ENCODE results near the gene SNRPF. TPM values are rescaled to one million over a fixed set of nuclear protein-coding genes. Genes with fewer than 3 reads are reported as not detected.
"Not testable (repeated sequence)": the region's sequence is repeated elsewhere in the genome, so short reads cannot be mapped to it uniquely, and the experiment has no call there.

The SNRPF gene
- total RNA-seq, 2 experiments from 2014 or later, result 57.4 to 59.9 TPM

- CTCF ChIA-PET, result no interaction called here
These were observed 21.3 kb upstream of the SNRPF start for GRCh38 chr12:95837240-95838038.

GRCh38 chr12:95838125-95838524 lies 20.6 kb upstream of the SNRPF start:
- peaks cover 11% of the 10 kb centered on the region for H3K27me3 Mint-ChIP-seq (ENCODE audit: low read depth)
- H3K9me3 Mint-ChIP-seq, result no peaks in the 10 kb centered on the region
- intact Hi-C loops (cut with micrococcal nuclease), result no loop called here
- H3K4me3 Mint-ChIP-seq, result no peak overlapping the region
- DNase-seq, result peak; percentile 14
- peaks cover 5% of the 10 kb centered on the region for H3K4me1 Mint-ChIP-seq (ENCODE audit: low read depth)
- no peak overlapping the region for H3K27ac Mint-ChIP-seq
- no peaks in the 10 kb centered on the region for H3K36me3 Mint-ChIP-seq (ENCODE audit: low read depth)
- CTCF ChIA-PET, result no interaction called here

More at GRCh38 chr12:95837240-95838038, 21.3 kb upstream of the SNRPF start:
- peaks cover 5% of the 10 kb centered on the region for H3K4me1 Mint-ChIP-seq (ENCODE audit: low read depth)
- intact Hi-C loops (cut with micrococcal nuclease), result no loop called here
- H3K36me3 Mint-ChIP-seq (ENCODE audit: low read depth), result no peaks in the 10 kb centered on the region
- no peak overlapping the region for H3K4me3 Mint-ChIP-seq
- peaks cover 11% of the 10 kb centered on the region for H3K27me3 Mint-ChIP-seq (ENCODE audit: low read depth)
- H3K9me3 Mint-ChIP-seq, result no peaks in the 10 kb centered on the region
- DNase-seq, result no peak
- H3K27ac Mint-ChIP-seq, result no peak overlapping the region

- DNase-seq; H3K9me3 Mint-ChIP-seq; H3K4me1 Mint-ChIP-seq (ENCODE audit: low read depth); H3K36me3 Mint-ChIP-seq (ENCODE audit: low read depth); H3K27ac Mint-ChIP-seq; CTCF ChIA-PET; H3K4me3 Mint-ChIP-seq; intact Hi-C loops (cut with micrococcal nuclease): not testable (repeated sequence)
- H3K27me3 Mint-ChIP-seq (ENCODE audit: low read depth), result peaks cover 11% of the 10 kb centered on the region
These were observed 16.3 kb upstream of the SNRPF start for GRCh38 chr12:95842426-95842825.

- H3K36me3 Mint-ChIP-seq (ENCODE audit: low read depth), result no peaks in the 10 kb centered on the region
- H3K4me3 Mint-ChIP-seq, result no peak overlapping the region
- peak; percentile 45 for DNase-seq
- CTCF ChIA-PET, result no interaction called here
- H3K27me3 Mint-ChIP-seq (ENCODE audit: low read depth), result peaks cover 8% of the 10 kb centered on the region
- H3K4me1 Mint-ChIP-seq (ENCODE audit: low read depth), result no peaks in the 10 kb centered on the region
- H3K27ac Mint-ChIP-seq, result no peak overlapping the region
- intact Hi-C loops (cut with micrococcal nuclease), result no loop called here
- H3K9me3 Mint-ChIP-seq, result no peaks in the 10 kb centered on the region
These were observed 10.0 kb upstream of the SNRPF start for GRCh38 chr12:95848575-95849388.

- no peaks in the 10 kb centered on the region for H3K36me3 Mint-ChIP-seq (ENCODE audit: low read depth)
- peaks cover 4% of the 10 kb centered on the region for H3K27me3 Mint-ChIP-seq (ENCODE audit: low read depth)
- CTCF ChIA-PET, result no interaction called here
- DNase-seq, result no peak
- H3K4me1 Mint-ChIP-seq (ENCODE audit: low read depth), result no peaks in the 10 kb centered on the region
- intact Hi-C loops (cut with micrococcal nuclease), result loop anchor here (10.0 kb wide), 3 partner anchors 377 to 633 kb away; partner anchors contain the start of genes CDK17, CFAP54 and METAP2
- H3K27ac Mint-ChIP-seq, result no peak overlapping the region
- H3K4me3 Mint-ChIP-seq, result no peak overlapping the region
- H3K9me3 Mint-ChIP-seq, result no peaks in the 10 kb centered on the region
These were observed 7.1 kb upstream of the SNRPF start for GRCh38 chr12:95851606-95852005.

- Mint-ChIP-seq H3K9me3 (no peaks in the 10 kb centered on the region), H3K27ac (no peak overlapping the region), H3K27me3 (ENCODE audit: low read depth) (peaks cover 4% of the 10 kb centered on the region), H3K4me3 (no peak overlapping the region), H3K36me3 (ENCODE audit: low read depth) (no peaks in the 10 kb centered on the region), H3K4me1 (ENCODE audit: low read depth) (no peaks in the 10 kb centered on the region)
- CTCF ChIA-PET, result no interaction called here
- no peak for DNase-seq
- intact Hi-C loops (cut with micrococcal nuclease), result loop anchor here (10.0 kb wide), 3 partner anchors 377 to 633 kb away; partner anchors contain the start of genes CDK17, CFAP54 and METAP2
These were observed 6.6 kb upstream of the SNRPF start for GRCh38 chr12:95852133-95852532.

GRCh38 chr12:95857156-95857555 lies 1.6 kb upstream of the SNRPF start:
- intact Hi-C loops (cut with micrococcal nuclease), result loop anchor here (5.0 to 10.0 kb wide), 4 partner anchors 340 to 628 kb away; partner anchors contain the start of genes CDK17, CFAP54 and METAP2
- Mint-ChIP-seq H3K4me1 (ENCODE audit: low read depth) (peaks cover 16% of the 10 kb centered on the region), H3K27me3 (ENCODE audit: low read depth) (peaks cover 3% of the 10 kb centered on the region), H3K27ac (no peak overlapping the region), H3K9me3 (no peaks in the 10 kb centered on the region), H3K36me3 (ENCODE audit: low read depth) (peaks cover 16% of the 10 kb centered on the region), H3K4me3 (no peak overlapping the region)
- no peak for DNase-seq
- CTCF ChIA-PET, result no interaction called here

- Mint-ChIP-seq H3K4me3 (no peak overlapping the region), H3K36me3 (ENCODE audit: low read depth) (peaks cover 21% of the 10 kb centered on the region), H3K27me3 (ENCODE audit: low read depth) (peaks cover 3% of the 10 kb centered on the region), H3K27ac (no peak overlapping the region), H3K4me1 (ENCODE audit: low read depth) (peaks cover 18% of the 10 kb centered on the region), H3K9me3 (no peaks in the 10 kb centered on the region)
- DNase-seq, result no peak
- intact Hi-C loops (cut with micrococcal nuclease), result loop anchor here (1.0 to 10.0 kb wide), 8 partner anchors 86 to 1050 kb away; partner anchors contain the start of genes AMDHD1, CDK17, CFAP54 and FGD6
- CTCF ChIA-PET, result no interaction called here
These were observed 953 bp upstream of the SNRPF start for GRCh38 chr12:95857799-95858198.

- Mint-ChIP-seq H3K36me3 (ENCODE audit: low read depth) (peaks cover 30% of the 10 kb centered on the region), H3K9me3 (no peaks in the 10 kb centered on the region), H3K4me3 (no peak overlapping the region), H3K27me3 (ENCODE audit: low read depth) (peaks cover 3% of the 10 kb centered on the region), H3K4me1 (ENCODE audit: low read depth) (peaks cover 29% of the 10 kb centered on the region), H3K27ac (no peak overlapping the region)
- CTCF ChIA-PET, result interaction anchor here (0.5 kb wide), 1 partner anchor 336 kb away, joined by 4 read pairs; no protein-coding TSS in a partner anchor
- peak; percentile 36 for DNase-seq
- intact Hi-C loops (cut with micrococcal nuclease), result loop anchor here (1.0 to 10.0 kb wide), 8 partner anchors 139 to 856 kb away; partner anchors contain the start of genes CDK17, CFAP54, LTA4H and METAP2
These were observed 628 bp downstream of the SNRPF start for GRCh38 chr12:95859344-95859816.

- no peaks in the 10 kb centered on the region for H3K9me3 Mint-ChIP-seq
- CTCF ChIA-PET, result interaction anchor here (0.5 to 0.8 kb wide), 3 partner anchors 58 to 336 kb away, joined by 3 to 4 read pairs (median 3); no protein-coding TSS in a partner anchor
- peak overlapping the region; percentile 24 for H3K4me3 Mint-ChIP-seq
- no peak overlapping the region for H3K27ac Mint-ChIP-seq
- H3K27me3 Mint-ChIP-seq (ENCODE audit: low read depth), result peaks cover 3% of the 10 kb centered on the region
- peaks cover 31% of the 10 kb centered on the region for H3K4me1 Mint-ChIP-seq (ENCODE audit: low read depth)
- DNase-seq, result no peak
- intact Hi-C loops (cut with micrococcal nuclease), result loop anchor here (1.0 to 10.0 kb wide), 8 partner anchors 138 to 857 kb away; partner anchors contain the start of genes CDK17, CFAP54, LTA4H and METAP2
- H3K36me3 Mint-ChIP-seq (ENCODE audit: low read depth), result peaks cover 34% of the 10 kb centered on the region
These were observed 1.4 kb downstream of the SNRPF start for GRCh38 chr12:95859947-95860850.

GRCh38 chr12:95862038-95862437 lies 3.3 kb downstream of the SNRPF start:
- Mint-ChIP-seq H3K27ac (no peak overlapping the region), H3K4me1 (ENCODE audit: low read depth) (peaks cover 31% of the 10 kb centered on the region), H3K9me3 (no peaks in the 10 kb centered on the region), H3K4me3 (no peak overlapping the region), H3K36me3 (ENCODE audit: low read depth) (peaks cover 36% of the 10 kb centered on the region), H3K27me3 (ENCODE audit: low read depth) (peaks cover 3% of the 10 kb centered on the region)
- no peak for DNase-seq
- intact Hi-C loops (cut with micrococcal nuclease), result no loop called here
- CTCF ChIA-PET, result interaction anchor here (1.2 kb wide), 1 partner anchor 137 kb away, joined by 3 read pairs; no protein-coding TSS in a partner anchor

All from activated naive CD4-positive, alpha-beta T cell treated with anti-CD3 and anti-CD28 coated beads for 36 hours (primary cell).